OCI-LY3 (cell line): ENCODE data around the gene TRMT11.
"Not testable (repeated sequence)": the region's sequence is repeated elsewhere in the genome, so short reads cannot be mapped to it uniquely, and the experiment has no call there.

Experiments
- H2AFZ ChIP-seq: fragments of 200-600, 300-600 bp; shearing (Covaris generic); 2 replicates; pipeline ENCODE4 v1.6.0; 2014; ENCODE audit warnings: antibody characterized with exemption, low read depth, low read length
- H3K27ac ChIP-seq: fragments of 200-600, 300-600 bp; sonication (generic); 2 replicates; pipeline ENCODE4 v1.5.1; 2014; ENCODE audit warnings: mild to moderate bottlenecking, low read length, moderate library complexity, mixed read lengths
- H3K27me3 ChIP-seq: fragments of 200-600, 300-600 bp; sonication (generic); 2 replicates; pipeline ENCODE4 v1.6.1; 2014; ENCODE audit warnings: low read depth, low read length, mixed read lengths
- H3K36me3 ChIP-seq: fragments of 200-600, 300-600 bp; sonication (generic); replicated peaks from 2 replicates; pipeline ENCODE3; 2014; ENCODE audit warnings: low read depth, low read length, mixed read lengths
- H3K4me1 ChIP-seq: fragments of 300-600, 200-600 bp; sonication (generic); 2 replicates; pipeline ENCODE4 v1.6.1; 2014; ENCODE audit warnings: low read length, mixed read lengths
- H3K4me2 ChIP-seq: fragments of 200-600, 300-600 bp; sonication (generic); 2 replicates; pipeline ENCODE4 v1.6.1; 2014; ENCODE audit warnings: low read length, mixed read lengths
- H3K4me3 ChIP-seq: fragments of 300-600, 200-600 bp; sonication (generic); 2 replicates; pipeline ENCODE4 v1.5.1; 2014; ENCODE audit warnings: antibody characterized with exemption, mild to moderate bottlenecking, low read length, moderate library complexity
- H3K79me2 ChIP-seq: fragments of 300-600, 200-600 bp; shearing (Covaris generic); 2 replicates; pipeline ENCODE4 v1.6.1; 2014; ENCODE audit warnings: mild to moderate bottlenecking, low read length, mixed read lengths
- H3K9ac ChIP-seq: fragments of 300-600, 200-600 bp; shearing (Covaris generic); 2 replicates; pipeline ENCODE4 v1.6.0; 2014; ENCODE audit warnings: mild to moderate bottlenecking, low read length, moderate library complexity
- H3K9me3 ChIP-seq: fragments of 200-600, 300-600 bp; shearing (Covaris generic); 2 replicates; pipeline ENCODE4 v1.6.1; 2014; ENCODE audit warnings: low read length, mixed read lengths; ENCODE audit not compliant: insufficient read depth
- H4K20me1 ChIP-seq: fragments of 200-600, 300-600 bp; sonication (generic); 2 replicates; pipeline ENCODE4 v1.6.1; 2016; ENCODE audit warnings: low read length, mixed read lengths; ENCODE audit not compliant: insufficient read depth
- CTCF ChIP-seq: fragments of 200-600, 300-600 bp; sonication (generic); IDR thresholded peaks from 2 replicates; pipeline ENCODE4 v1.5.1; 2014; ENCODE audit warnings: antibody characterized with exemption, low read length, low read depth
- EZH2phosphoT487 ChIP-seq: fragments of 200-600 bp; shearing (Covaris generic); IDR thresholded peaks from 2 replicates; pipeline ENCODE4 v1.6.1; 2018; ENCODE audit warnings: antibody characterized with exemption, mixed run types, low read depth

Gene TRMT11

GRCh38 chr6:126054258-126054702 is 67.9 kb downstream of the TRMT11 start:
- Histone ChIP-seq H3K9ac (no peak overlapping the region), H3K27me3 (no peaks in the 10 kb centered on the region), H3K4me2 (no peak overlapping the region), H3K4me3 (no peak overlapping the region), H2AFZ (no peak overlapping the region), H4K20me1 (no peaks in the 10 kb centered on the region), H3K9me3 (no peaks in the 10 kb centered on the region), H3K4me1 (no peaks in the 10 kb centered on the region), H3K36me3 (no peaks in the 10 kb centered on the region), H3K27ac (no peak overlapping the region), H3K79me2 (no peaks in the 10 kb centered on the region)
- TF ChIP-seq EZH2phosphoT487, result no peak
- TF ChIP-seq CTCF, result no peak

- Histone ChIP-seq H3K4me1 (no peaks in the 10 kb centered on the region), H3K4me3 (no peak overlapping the region), H3K79me2 (no peaks in the 10 kb centered on the region), H3K9ac (no peak overlapping the region), H3K36me3 (no peaks in the 10 kb centered on the region), H2AFZ (no peak overlapping the region), H4K20me1 (no peaks in the 10 kb centered on the region), H3K4me2 (no peak overlapping the region), H3K9me3 (no peaks in the 10 kb centered on the region), H3K27ac (no peak overlapping the region), H3K27me3 (no peaks in the 10 kb centered on the region)
- no peak for TF ChIP-seq CTCF
These were observed 68.5 kb downstream of the TRMT11 start for GRCh38 chr6:126054802-126055201.

- Histone ChIP-seq H3K4me1 (no peaks in the 10 kb centered on the region), H2AFZ (no peak overlapping the region), H4K20me1 (no peaks in the 10 kb centered on the region), H3K9me3 (no peaks in the 10 kb centered on the region), H3K9ac (no peak overlapping the region), H3K4me2 (no peak overlapping the region), H3K4me3 (no peak overlapping the region), H3K79me2 (no peaks in the 10 kb centered on the region), H3K27me3 (no peaks in the 10 kb centered on the region), H3K36me3 (no peaks in the 10 kb centered on the region), H3K27ac (no peak overlapping the region)
- TF ChIP-seq EZH2phosphoT487 (no peak), CTCF (no peak)
These were observed 69.1 kb downstream of the TRMT11 start for GRCh38 chr6:126055449-126055848.

GRCh38 chr6:126056355-126057004 is 70.1 kb downstream of the TRMT11 start:
- H3K36me3 ChIP-seq, result no peaks in the 10 kb centered on the region

GRCh38 chr6:126058085-126058484 is 71.7 kb downstream of the TRMT11 start:
- not testable (repeated sequence) for H3K27ac ChIP-seq, H3K4me1 ChIP-seq, H3K4me3 ChIP-seq, H3K9ac ChIP-seq, H3K36me3 ChIP-seq, H3K79me2 ChIP-seq, H3K4me2 ChIP-seq, H3K27me3 ChIP-seq, H4K20me1 ChIP-seq, H3K9me3 ChIP-seq, H2AFZ ChIP-seq

More at GRCh38 chr6:126056355-126057004, 70.1 kb downstream of the TRMT11 start:
- H3K27me3 ChIP-seq, result no peaks in the 10 kb centered on the region
- H3K4me3 ChIP-seq, result no peak overlapping the region
- no peaks in the 10 kb centered on the region for H3K79me2 ChIP-seq
- H2AFZ ChIP-seq, result no peak overlapping the region
- TF ChIP-seq CTCF (no peak), EZH2phosphoT487 (no peak)
- H3K9me3 ChIP-seq, result no peaks in the 10 kb centered on the region
- no peak overlapping the region for H3K27ac ChIP-seq
- H3K4me1 ChIP-seq, result no peaks in the 10 kb centered on the region
- H3K4me2 ChIP-seq, result no peak overlapping the region
- no peak overlapping the region for H3K9ac ChIP-seq
- no peaks in the 10 kb centered on the region for H4K20me1 ChIP-seq
